NT2/D1 (cell line): Measurements from ENCODE around the gene ARHGAP12.

Source experiments
- DNase-seq: peaks from one replicate; pipeline ENCODE4 v3.0.0-alpha.2; 2011; ENCODE audit warnings: low read depth, low spot score
- H3K27me3 ChIP-seq: 2 replicates; pipeline ENCODE4 v1.6.0; 2011; ENCODE audit warnings: mild to moderate bottlenecking; ENCODE audit not compliant: insufficient read length, insufficient read depth
- H3K36me3 ChIP-seq: 2 replicates; pipeline ENCODE4 v1.6.1; 2011; ENCODE audit warnings: mild to moderate bottlenecking, low read length, mixed read lengths; ENCODE audit not compliant: insufficient read depth, insufficient read length
- H3K4me1 ChIP-seq: 2 replicates; pipeline ENCODE4 v1.5.1; 2011; ENCODE audit not compliant: insufficient read depth, insufficient read length
- H3K4me3 ChIP-seq: 2 replicates; pipeline ENCODE4 v1.5.1; 2011; ENCODE audit warnings: low read depth; ENCODE audit not compliant: insufficient read length
- H3K9ac ChIP-seq: 2 replicates; pipeline ENCODE4 v1.6.0; 2011; ENCODE audit warnings: low read depth; ENCODE audit not compliant: insufficient read length
- H3K9me3 ChIP-seq: 2 replicates; pipeline ENCODE4 v1.5.1; 2011; ENCODE audit warnings: mild to moderate bottlenecking, low read length; ENCODE audit not compliant: insufficient read depth
- SUZ12 ChIP-seq: IDR thresholded peaks from 2 replicates; pipeline ENCODE4 v1.6.1; 2011; ENCODE audit not compliant: insufficient read length, insufficient read depth; ENCODE audit errors: extremely low read depth
- YY1 ChIP-seq: IDR thresholded peaks from 2 replicates; pipeline ENCODE4 v1.6.1; 2011; ENCODE audit not compliant: insufficient read length, insufficient read depth
- ZNF274 ChIP-seq: IDR thresholded peaks from 2 replicates; pipeline ENCODE4 v1.6.1; 2011; ENCODE audit warnings: mild to moderate bottlenecking, low read depth, low read length

ARHGAP12 gene

GRCh38 chr10:31867646-31868045 lies 61.0 kb downstream of the ARHGAP12 start:
- no peaks in the 10 kb centered on the region for H3K9me3 ChIP-seq
- no peak overlapping the region for H3K9ac ChIP-seq
- H3K36me3 ChIP-seq, result no peaks in the 10 kb centered on the region
- DNase-seq, result no peak
- TF ChIP-seq ZNF274 (no peak), YY1 (no peak), SUZ12 (no peak)
- H3K4me3 ChIP-seq, result no peak overlapping the region
- H3K4me1 ChIP-seq, result no peaks in the 10 kb centered on the region
- no peaks in the 10 kb centered on the region for H3K27me3 ChIP-seq

- TF ChIP-seq YY1, result no peak
- no peak for TF ChIP-seq ZNF274
- no peak for TF ChIP-seq SUZ12
- Histone ChIP-seq H3K4me1 (no peaks in the 10 kb centered on the region), H3K9me3 (no peaks in the 10 kb centered on the region), H3K9ac (no peak overlapping the region), H3K4me3 (no peak overlapping the region), H3K36me3 (peaks cover 2% of the 10 kb centered on the region), H3K27me3 (no peaks in the 10 kb centered on the region)
- no peak for DNase-seq
These were observed 62.4 kb downstream of the ARHGAP12 start for GRCh38 chr10:31866118-31866670.

GRCh38 chr10:31864834-31865518 lies 63.7 kb downstream of the ARHGAP12 start:
- DNase-seq, result peak; percentile 23
- no peak overlapping the region for H3K9ac ChIP-seq
- H3K36me3 ChIP-seq, result peaks cover 12% of the 10 kb centered on the region
- no peaks in the 10 kb centered on the region for H3K9me3 ChIP-seq
- TF ChIP-seq SUZ12, result no peak
- no peak for TF ChIP-seq YY1
- no peak for TF ChIP-seq ZNF274
- no peaks in the 10 kb centered on the region for H3K27me3 ChIP-seq
- H3K4me3 ChIP-seq, result no peak overlapping the region
- no peaks in the 10 kb centered on the region for H3K4me1 ChIP-seq

- no peak for TF ChIP-seq SUZ12
- no peak for TF ChIP-seq ZNF274
- TF ChIP-seq YY1, result no peak
- DNase-seq, result no peak
- H3K9me3 ChIP-seq, result no peaks in the 10 kb centered on the region
- H3K27me3 ChIP-seq, result no peaks in the 10 kb centered on the region
- peaks cover 8% of the 10 kb centered on the region for H3K36me3 ChIP-seq
- no peak overlapping the region for H3K9ac ChIP-seq
- H3K4me3 ChIP-seq, result no peak overlapping the region
- no peaks in the 10 kb centered on the region for H3K4me1 ChIP-seq
These were observed 73.6 kb downstream of the ARHGAP12 start for GRCh38 chr10:31855033-31855432.

GRCh38 chr10:31853629-31854028 lies 75.0 kb downstream of the ARHGAP12 start:
- Histone ChIP-seq H3K36me3 (peaks cover under 1% of the 10 kb centered on the region), H3K4me1 (no peaks in the 10 kb centered on the region), H3K9ac (no peak overlapping the region), H3K27me3 (no peaks in the 10 kb centered on the region), H3K4me3 (no peak overlapping the region), H3K9me3 (no peaks in the 10 kb centered on the region)
- DNase-seq, result no peak
- TF ChIP-seq YY1 (no peak), SUZ12 (no peak), ZNF274 (no peak)

- H3K27me3 ChIP-seq, result no peaks in the 10 kb centered on the region
- TF ChIP-seq SUZ12, result no peak
- TF ChIP-seq ZNF274, result no peak
- no peak for TF ChIP-seq YY1
- no peaks in the 10 kb centered on the region for H3K4me1 ChIP-seq
- no peak overlapping the region for H3K9ac ChIP-seq
- no peak overlapping the region for H3K4me3 ChIP-seq
- no peaks in the 10 kb centered on the region for H3K9me3 ChIP-seq
- peaks cover 4% of the 10 kb centered on the region for H3K36me3 ChIP-seq
- DNase-seq, result no peak
These were observed 77.4 kb downstream of the ARHGAP12 start for GRCh38 chr10:31851216-31851615.

GRCh38 chr10:31847515-31847914 lies 81.1 kb downstream of the ARHGAP12 start:
- H3K27me3 ChIP-seq, result no peaks in the 10 kb centered on the region
- no peak overlapping the region for H3K9ac ChIP-seq
- H3K4me1 ChIP-seq, result no peaks in the 10 kb centered on the region
- H3K4me3 ChIP-seq, result no peak overlapping the region
- no peaks in the 10 kb centered on the region for H3K9me3 ChIP-seq
- DNase-seq, result no peak
- TF ChIP-seq ZNF274 (no peak), YY1 (no peak), SUZ12 (no peak)
- peaks cover 4% of the 10 kb centered on the region for H3K36me3 ChIP-seq
